Right hindlimb (tissue), 1 donor: Measurements from ENCODE around the gene MIOX.
A peak's percentile ranks its signal among the peaks of the same experiment; 100 is the strongest.

Experiments used
- DNase-seq: peaks from one replicate; pipeline ENCODE4 v3.0.0-alpha.2; 2018

Gene MIOX

GRCh38 chr22:50498322-50498890 lies 11.7 kb downstream of the MIOX start:
- no peak for DNase-seq

- no peak for DNase-seq
Measured at GRCh38 chr22:50500452-50500851, 13.8 kb downstream of the MIOX start.

- DNase-seq: no peak
Measured at GRCh38 chr22:50502096-50502495, 15.4 kb downstream of the MIOX start.

- no peak for DNase-seq
Measured at GRCh38 chr22:50502628-50503474, 16.2 kb downstream of the MIOX start.

GRCh38 chr22:50503475-50504145 lies 17.0 kb downstream of the MIOX start:
- no peak for DNase-seq

GRCh38 chr22:50504369-50505211 lies 17.9 kb downstream of the MIOX start:
- no peak for DNase-seq

GRCh38 chr22:50505276-50505775 lies 18.7 kb downstream of the MIOX start:
- no peak for DNase-seq

GRCh38 chr22:50505776-50506610 lies 19.3 kb downstream of the MIOX start:
- DNase-seq: no peak

GRCh38 chr22:50506611-50507420 lies 20.2 kb downstream of the MIOX start:
- DNase-seq: no peak

- no peak for DNase-seq
Measured at GRCh38 chr22:50507421-50507990, 20.8 kb downstream of the MIOX start, which contains the start of gene LMF2. LMF2 (minus strand) TSS chr22:50507702; CDS start chr22:50507675, 27 bp downstream.

- peak; percentile 98 for DNase-seq
Measured at GRCh38 chr22:50507991-50508884, 21.6 kb downstream of the MIOX start, which contains the start of gene NCAPH2. NCAPH2 (plus strand) TSS chr22:50508224; CDS start chr22:50508338, 114 bp downstream.

- DNase-seq: no peak
Measured at GRCh38 chr22:50508897-50509296, 22.2 kb downstream of the MIOX start.

GRCh38 chr22:50513175-50513574 lies 26.5 kb downstream of the MIOX start:
- DNase-seq: no peak

GRCh38 chr22:50516068-50516467 lies 29.4 kb downstream of the MIOX start:
- no peak for DNase-seq

- no peak for DNase-seq
Measured at GRCh38 chr22:50516891-50517290, 30.2 kb downstream of the MIOX start.

GRCh38 chr22:50517495-50518260 lies 31.0 kb downstream of the MIOX start:
- no peak for DNase-seq

- no peak for DNase-seq
Measured at GRCh38 chr22:50518606-50519005, 31.9 kb downstream of the MIOX start.

- no peak for DNase-seq
Measured at GRCh38 chr22:50519151-50519550, 32.5 kb downstream of the MIOX start.
